ENCODE measurements around the gene SVOP.

SVOP gene

DNA sequence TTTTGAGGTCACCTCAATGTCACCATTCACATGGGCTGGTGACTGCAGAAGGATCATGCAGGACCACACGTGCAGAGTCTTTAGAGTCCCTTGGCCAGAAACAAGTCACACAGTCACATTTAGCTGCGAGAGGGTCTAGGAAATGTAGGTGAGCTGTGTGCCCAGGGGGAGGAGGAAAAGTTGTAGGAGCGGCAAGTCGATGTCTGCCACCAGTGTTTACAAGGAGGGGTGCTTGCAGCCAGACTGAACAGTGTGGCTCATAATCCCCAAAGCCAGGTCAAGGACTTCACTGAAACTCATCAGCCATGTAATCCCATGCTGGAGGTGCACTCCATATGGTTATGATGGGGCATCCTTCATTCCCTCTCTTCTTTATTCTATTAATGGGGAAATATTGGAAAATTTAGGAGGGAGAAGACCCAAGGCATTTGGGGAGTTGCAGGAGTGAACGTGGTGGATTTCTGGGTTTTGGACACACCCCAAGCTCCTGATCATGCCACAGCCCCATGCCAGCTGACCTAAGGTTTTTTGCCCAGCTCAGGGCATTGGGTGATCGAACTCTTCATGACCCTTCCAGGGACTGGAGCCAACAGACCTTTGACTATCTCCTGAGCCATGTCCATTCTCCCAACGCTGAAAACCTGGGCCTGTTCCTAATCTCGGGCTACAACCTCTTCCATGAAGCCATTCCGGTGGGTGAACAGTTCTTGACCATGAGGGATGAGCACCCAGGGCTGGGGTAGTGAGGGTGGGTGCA lies 133.8 kb downstream of the SVOP start:
- TF ChIP-seq, protein P1, sequence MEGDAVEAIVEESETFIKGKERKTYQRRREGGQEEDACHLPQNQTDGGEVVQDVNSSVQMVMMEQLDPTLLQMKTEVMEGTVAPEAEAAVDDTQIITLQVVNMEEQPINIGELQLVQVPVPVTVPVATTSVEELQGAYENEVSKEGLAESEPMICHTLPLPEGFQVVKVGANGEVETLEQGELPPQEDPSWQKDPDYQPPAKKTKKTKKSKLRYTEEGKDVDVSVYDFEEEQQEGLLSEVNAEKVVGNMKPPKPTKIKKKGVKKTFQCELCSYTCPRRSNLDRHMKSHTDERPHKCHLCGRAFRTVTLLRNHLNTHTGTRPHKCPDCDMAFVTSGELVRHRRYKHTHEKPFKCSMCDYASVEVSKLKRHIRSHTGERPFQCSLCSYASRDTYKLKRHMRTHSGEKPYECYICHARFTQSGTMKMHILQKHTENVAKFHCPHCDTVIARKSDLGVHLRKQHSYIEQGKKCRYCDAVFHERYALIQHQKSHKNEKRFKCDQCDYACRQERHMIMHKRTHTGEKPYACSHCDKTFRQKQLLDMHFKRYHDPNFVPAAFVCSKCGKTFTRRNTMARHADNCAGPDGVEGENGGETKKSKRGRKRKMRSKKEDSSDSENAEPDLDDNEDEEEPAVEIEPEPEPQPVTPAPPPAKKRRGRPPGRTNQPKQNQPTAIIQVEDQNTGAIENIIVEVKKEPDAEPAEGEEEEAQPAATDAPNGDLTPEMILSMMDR (conservative IDR thresholded peaks at IDR 0.05; ENCODE audit: low read length) = no peak
- no peak overlapping the region for H3K4me3 ChIP-seq (ENCODE audit: low read length)
- no peak for DNase-seq (ENCODE audit: low read depth)

DNA sequence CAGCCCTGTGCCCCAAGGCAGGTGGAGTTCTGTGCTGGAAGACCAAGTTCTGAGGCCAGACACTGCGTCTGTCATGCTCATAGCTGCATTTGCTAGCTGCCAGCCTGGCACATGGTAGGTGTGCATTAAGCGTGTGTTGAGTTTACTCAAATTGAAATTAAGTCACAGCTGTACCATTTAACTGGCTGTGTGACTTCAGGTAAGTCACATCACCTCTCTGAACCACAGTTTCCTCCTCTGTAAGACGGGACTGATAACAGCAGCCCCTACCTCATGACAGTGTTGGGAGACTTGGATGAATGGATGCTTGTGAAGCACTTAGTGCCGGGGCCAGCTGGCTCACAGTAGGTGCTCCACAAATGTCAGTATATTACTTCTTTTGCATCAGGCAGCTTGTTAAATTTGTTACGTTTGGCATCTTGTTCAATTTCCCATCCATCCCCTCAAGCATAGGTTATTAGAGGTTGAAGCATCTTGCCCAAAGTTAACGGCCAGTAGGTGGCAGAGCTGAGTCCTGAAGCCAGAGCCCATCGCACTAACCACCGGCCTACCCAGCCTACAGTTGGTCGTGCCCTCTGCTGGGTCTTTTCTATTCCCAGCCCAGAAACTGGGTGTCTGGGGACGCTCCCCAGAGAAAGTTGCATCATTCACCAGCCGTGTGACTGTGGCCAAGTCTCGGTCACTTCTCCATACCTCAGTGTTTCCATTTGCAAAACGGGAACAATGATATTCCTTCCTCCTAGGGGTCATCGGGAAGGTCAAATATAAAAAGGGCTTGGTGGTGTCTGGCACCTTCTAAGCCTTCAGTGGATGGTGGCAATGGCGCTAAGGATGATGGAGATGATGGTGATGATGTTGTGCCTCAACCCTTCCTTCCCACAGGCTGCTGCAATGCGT lies 136.5 kb downstream of the SVOP start:
- H3K4me3 ChIP-seq (ENCODE audit: low read length) = no peak overlapping the region
- DNase-seq (ENCODE audit: low read depth) = peak; percentile 4
- TF ChIP-seq, protein P1 (conservative IDR thresholded peaks at IDR 0.05; ENCODE audit: low read length) = peak; percentile 57

GRCh38 chr12:108881953-108882352 lies 138.9 kb downstream of the SVOP start:
- TF ChIP-seq, protein P1 (conservative IDR thresholded peaks at IDR 0.05; ENCODE audit: low read length) = no peak
- no peak overlapping the region for H3K4me3 ChIP-seq (ENCODE audit: low read length)
- DNase-seq (ENCODE audit: low read depth) = no peak

- TF ChIP-seq, protein P1 (conservative IDR thresholded peaks at IDR 0.05; ENCODE audit: low read length) = no peak
- H3K4me3 ChIP-seq (ENCODE audit: low read length) = no peak within 1 kb of the TSS
- no peak for DNase-seq (ENCODE audit: low read depth)
Observed at GRCh38 chr12:108879615-108880254, 141.1 kb downstream of the SVOP start, which contains the start of gene DAO. Gene DAO (plus strand): TSS chr12:108880092. CDS start chr12:108885007, 4,915 bp downstream.

GRCh38 chr12:108876550-108876949 lies 144.3 kb downstream of the SVOP start:
- TF ChIP-seq, protein P1 (conservative IDR thresholded peaks at IDR 0.05; ENCODE audit: low read length) = no peak
- no peak overlapping the region for H3K4me3 ChIP-seq (ENCODE audit: low read length)
- no peak for DNase-seq (ENCODE audit: low read depth)

DNA sequence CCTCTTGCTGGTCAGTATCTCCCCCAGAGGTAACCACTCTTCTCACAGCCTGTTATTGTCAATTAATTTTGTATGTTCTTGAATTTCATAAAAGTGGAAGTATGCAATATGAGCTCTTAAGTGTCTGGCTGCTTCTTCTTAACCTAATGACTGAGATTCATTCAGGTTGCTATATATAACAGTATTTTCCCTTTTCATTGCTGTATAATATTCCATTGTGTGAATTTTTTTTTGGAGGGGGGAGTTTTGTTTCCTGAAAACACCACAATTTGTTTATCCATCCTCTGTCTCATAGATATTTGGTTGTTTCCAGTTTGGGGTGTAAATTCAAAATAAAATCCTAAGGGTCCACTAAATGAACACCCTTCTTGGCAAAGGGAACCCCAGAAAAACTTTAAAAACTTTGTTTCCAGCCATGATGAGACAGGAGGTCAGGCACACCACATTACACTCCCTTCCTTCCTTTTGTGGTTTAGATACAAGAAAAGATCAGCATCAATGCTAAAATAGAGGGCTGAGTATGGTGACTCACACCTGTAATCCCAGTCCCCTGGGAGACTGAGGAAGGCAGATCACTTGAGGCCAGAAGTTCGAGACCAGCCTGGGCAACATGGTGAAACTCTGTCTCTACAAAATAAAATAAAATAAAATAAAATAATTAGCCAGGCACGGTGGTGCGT lies 145.0 kb downstream of the SVOP start:
- TF ChIP-seq, protein P1 (conservative IDR thresholded peaks at IDR 0.05; ENCODE audit: low read length) = no peak
- no peak overlapping the region for H3K4me3 ChIP-seq (ENCODE audit: low read length)
- no peak for DNase-seq (ENCODE audit: low read depth)
